GM23338 (cell line): Measurements from ENCODE around the gene RAB11FIP4.

Experiments used
- CREB1 ChIP-seq: fragments of 250-450 bp; sonication (Bioruptor Pico); IDR thresholded peaks from 2 replicates; pipeline ENCODE4 v1.5.0; 2020; ENCODE audit warnings: low read depth, mild to moderate bottlenecking, moderate library complexity
- EZH2 ChIP-seq: fragments of 200-600 bp; sonication (generic); IDR thresholded peaks from one replicate; pipeline ENCODE4 v1.8.0; 2017; ENCODE audit warnings: antibody characterized with exemption, mild to moderate bottlenecking, low read depth; ENCODE audit not compliant: unreplicated experiment
- EZH2phosphoT487 ChIP-seq: fragments of 200-600 bp; sonication (generic); IDR thresholded peaks from one replicate; pipeline ENCODE4 v1.8.1; 2018; ENCODE audit warnings: antibody characterized with exemption; ENCODE audit not compliant: unreplicated experiment
- JUNB ChIP-seq: IDR thresholded peaks from one replicate; pipeline ENCODE4 v1.6.1; 2016; ENCODE audit warnings: antibody characterized with exemption; ENCODE audit not compliant: unreplicated experiment
- NANOG ChIP-seq: IDR thresholded peaks from 2 replicates; pipeline ENCODE4 v1.6.1; 2016; ENCODE audit warnings: antibody characterized with exemption, borderline replicate concordance
- POLR2AphosphoS5 ChIP-seq: IDR thresholded peaks from 2 replicates; pipeline ENCODE4 v1.6.1; 2016; ENCODE audit warnings: antibody characterized with exemption, low read depth
- ZNF114 ChIP-seq: fragments of 250-450 bp; sonication (Bioruptor Pico); IDR thresholded peaks from 2 replicates; pipeline ENCODE4 v1.5.0; 2020; ENCODE audit warnings: mild to moderate bottlenecking, moderate library complexity
- TF ChIP-seq, protein P1 (sequence below), 2 experiments: fragments of 200-600 bp in 1 of 2; sonication (generic) in 1 of 2; conservative IDR thresholded peaks; 2 replicates each; pipeline versions ENCODE4 v1.5.1 to v1.6.1; 2016 to 2017; ENCODE audit warnings: antibody characterized with exemption in 2 of 2, low read depth in 2 of 2, mild to moderate bottlenecking in 2 of 2, moderate library complexity in 1 of 2
- TF ChIP-seq, protein P2 (sequence below): IDR thresholded peaks from one replicate; pipeline ENCODE4 v1.6.1; 2018; ENCODE audit warnings: antibody characterized with exemption; ENCODE audit not compliant: unreplicated experiment

DNA sequence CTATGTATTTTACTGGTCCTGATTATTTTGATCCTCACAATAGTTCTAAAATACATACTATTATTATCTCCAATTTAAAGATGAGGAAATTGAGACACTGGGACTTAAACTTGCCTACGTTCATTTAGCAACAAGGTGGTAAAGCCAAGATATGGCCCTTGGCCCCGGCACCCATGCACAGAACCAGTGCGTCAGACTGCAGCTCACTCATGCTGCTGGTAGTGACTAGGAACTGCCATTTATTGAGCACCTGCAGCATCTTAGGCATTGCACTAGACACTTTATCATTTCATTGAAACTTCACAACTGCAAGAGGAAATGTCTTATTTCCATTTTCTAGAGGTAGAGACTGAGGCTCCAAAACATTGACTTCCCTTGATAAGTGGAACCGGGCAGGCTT is 93.3 kb downstream of the RAB11FIP4 start:
- TF ChIP-seq POLR2AphosphoS5, result no peak
- no peak for TF ChIP-seq ZNF114
- TF ChIP-seq, protein P1, sequence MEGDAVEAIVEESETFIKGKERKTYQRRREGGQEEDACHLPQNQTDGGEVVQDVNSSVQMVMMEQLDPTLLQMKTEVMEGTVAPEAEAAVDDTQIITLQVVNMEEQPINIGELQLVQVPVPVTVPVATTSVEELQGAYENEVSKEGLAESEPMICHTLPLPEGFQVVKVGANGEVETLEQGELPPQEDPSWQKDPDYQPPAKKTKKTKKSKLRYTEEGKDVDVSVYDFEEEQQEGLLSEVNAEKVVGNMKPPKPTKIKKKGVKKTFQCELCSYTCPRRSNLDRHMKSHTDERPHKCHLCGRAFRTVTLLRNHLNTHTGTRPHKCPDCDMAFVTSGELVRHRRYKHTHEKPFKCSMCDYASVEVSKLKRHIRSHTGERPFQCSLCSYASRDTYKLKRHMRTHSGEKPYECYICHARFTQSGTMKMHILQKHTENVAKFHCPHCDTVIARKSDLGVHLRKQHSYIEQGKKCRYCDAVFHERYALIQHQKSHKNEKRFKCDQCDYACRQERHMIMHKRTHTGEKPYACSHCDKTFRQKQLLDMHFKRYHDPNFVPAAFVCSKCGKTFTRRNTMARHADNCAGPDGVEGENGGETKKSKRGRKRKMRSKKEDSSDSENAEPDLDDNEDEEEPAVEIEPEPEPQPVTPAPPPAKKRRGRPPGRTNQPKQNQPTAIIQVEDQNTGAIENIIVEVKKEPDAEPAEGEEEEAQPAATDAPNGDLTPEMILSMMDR (conservative IDR thresholded peaks at IDR 0.05; ENCODE audit: low read depth in 2 of 2), result no peak
- TF ChIP-seq NANOG, result no peak
- TF ChIP-seq, protein P2, sequence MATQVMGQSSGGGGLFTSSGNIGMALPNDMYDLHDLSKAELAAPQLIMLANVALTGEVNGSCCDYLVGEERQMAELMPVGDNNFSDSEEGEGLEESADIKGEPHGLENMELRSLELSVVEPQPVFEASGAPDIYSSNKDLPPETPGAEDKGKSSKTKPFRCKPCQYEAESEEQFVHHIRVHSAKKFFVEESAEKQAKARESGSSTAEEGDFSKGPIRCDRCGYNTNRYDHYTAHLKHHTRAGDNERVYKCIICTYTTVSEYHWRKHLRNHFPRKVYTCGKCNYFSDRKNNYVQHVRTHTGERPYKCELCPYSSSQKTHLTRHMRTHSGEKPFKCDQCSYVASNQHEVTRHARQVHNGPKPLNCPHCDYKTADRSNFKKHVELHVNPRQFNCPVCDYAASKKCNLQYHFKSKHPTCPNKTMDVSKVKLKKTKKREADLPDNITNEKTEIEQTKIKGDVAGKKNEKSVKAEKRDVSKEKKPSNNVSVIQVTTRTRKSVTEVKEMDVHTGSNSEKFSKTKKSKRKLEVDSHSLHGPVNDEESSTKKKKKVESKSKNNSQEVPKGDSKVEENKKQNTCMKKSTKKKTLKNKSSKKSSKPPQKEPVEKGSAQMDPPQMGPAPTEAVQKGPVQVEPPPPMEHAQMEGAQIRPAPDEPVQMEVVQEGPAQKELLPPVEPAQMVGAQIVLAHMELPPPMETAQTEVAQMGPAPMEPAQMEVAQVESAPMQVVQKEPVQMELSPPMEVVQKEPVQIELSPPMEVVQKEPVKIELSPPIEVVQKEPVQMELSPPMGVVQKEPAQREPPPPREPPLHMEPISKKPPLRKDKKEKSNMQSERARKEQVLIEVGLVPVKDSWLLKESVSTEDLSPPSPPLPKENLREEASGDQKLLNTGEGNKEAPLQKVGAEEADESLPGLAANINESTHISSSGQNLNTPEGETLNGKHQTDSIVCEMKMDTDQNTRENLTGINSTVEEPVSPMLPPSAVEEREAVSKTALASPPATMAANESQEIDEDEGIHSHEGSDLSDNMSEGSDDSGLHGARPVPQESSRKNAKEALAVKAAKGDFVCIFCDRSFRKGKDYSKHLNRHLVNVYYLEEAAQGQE, result no peak
- TF ChIP-seq CREB1 (CRISPR knock-in tag), result no peak
- no peak for TF ChIP-seq JUNB
- TF ChIP-seq EZH2phosphoT487, result no peak
- TF ChIP-seq EZH2, result no peak
